ENCODE results near the gene OTOG.

OTOG gene, protein sequence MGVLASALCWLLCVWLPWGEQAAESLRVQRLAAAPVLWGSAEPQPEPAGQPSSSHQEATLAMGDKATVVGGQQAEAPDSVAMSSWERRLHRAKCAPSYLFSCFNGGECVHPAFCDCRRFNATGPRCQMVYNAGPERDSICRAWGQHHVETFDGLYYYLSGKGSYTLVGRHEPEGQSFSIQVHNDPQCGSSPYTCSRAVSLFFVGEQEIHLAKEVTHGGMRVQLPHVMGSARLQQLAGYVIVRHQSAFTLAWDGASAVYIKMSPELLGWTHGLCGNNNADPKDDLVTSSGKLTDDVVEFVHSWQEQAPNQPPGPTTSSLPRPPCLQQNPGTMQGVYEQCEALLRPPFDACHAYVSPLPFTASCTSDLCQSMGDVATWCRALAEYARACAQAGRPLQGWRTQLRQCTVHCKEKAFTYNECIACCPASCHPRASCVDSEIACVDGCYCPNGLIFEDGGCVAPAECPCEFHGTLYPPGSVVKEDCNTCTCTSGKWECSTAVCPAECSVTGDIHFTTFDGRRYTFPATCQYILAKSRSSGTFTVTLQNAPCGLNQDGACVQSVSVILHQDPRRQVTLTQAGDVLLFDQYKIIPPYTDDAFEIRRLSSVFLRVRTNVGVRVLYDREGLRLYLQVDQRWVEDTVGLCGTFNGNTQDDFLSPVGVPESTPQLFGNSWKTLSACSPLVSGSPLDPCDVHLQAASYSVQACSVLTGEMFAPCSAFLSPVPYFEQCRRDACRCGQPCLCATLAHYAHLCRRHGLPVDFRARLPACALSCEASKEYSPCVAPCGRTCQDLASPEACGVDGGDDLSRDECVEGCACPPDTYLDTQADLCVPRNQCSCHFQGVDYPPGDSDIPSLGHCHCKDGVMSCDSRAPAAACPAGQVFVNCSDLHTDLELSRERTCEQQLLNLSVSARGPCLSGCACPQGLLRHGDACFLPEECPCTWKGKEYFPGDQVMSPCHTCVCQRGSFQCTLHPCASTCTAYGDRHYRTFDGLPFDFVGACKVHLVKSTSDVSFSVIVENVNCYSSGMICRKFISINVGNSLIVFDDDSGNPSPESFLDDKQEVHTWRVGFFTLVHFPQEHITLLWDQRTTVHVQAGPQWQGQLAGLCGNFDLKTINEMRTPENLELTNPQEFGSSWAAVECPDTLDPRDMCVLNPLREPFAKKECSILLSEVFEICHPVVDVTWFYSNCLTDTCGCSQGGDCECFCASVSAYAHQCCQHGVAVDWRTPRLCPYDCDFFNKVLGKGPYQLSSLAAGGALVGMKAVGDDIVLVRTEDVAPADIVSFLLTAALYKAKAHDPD (N-terminal part only)

GRCh38 chr11:17547051-17547577, at the start of gene OTOG:
TSS of gene OTOG (plus strand) at chr11:17547259. CDS start at chr11:17547373, 114 bp downstream.
- no peak for DNase-seq

DNA sequence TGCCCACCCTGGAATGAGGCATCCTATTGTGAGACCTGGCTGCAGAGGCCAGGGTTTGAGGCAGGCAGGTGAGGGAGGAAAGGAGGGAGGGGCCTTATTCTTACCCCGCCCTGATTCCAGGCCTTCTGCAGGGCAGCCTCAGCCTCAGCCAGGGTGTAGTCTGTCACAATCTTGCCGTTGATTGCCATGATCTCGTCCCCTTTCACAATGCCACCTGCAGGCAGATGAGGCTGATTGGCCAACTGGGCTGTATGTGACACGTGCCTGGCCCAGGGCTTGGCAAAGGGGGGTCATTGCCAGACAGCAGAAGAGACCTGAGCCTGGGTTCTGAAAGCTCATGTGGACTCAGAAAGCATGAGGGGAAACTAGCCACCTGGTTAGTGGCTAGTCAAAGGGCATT, 49.0 kb upstream of the OTOG start:
- DNase-seq: peak; percentile 71 to 83

DNA sequence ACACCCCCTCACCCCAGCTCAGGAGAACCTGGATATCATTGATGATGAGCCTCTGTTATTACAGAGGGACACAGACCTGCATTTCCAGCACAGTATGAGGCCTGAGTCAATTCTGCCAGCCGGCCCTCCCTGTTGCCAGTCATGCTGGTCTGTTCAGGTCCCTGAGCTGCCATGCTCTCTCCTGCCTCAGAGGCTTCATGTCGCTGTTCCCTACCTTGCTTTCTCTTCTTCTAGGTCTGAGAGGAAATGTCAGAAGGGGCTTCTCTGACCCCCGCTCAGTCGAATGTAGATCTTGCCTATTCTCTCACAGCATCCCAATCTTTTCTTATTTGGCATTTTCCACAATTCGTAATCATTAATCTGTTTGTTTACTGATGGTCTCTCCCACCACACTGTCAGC, 48.6 kb upstream of the OTOG start:
- DNase-seq: no peak

DNA sequence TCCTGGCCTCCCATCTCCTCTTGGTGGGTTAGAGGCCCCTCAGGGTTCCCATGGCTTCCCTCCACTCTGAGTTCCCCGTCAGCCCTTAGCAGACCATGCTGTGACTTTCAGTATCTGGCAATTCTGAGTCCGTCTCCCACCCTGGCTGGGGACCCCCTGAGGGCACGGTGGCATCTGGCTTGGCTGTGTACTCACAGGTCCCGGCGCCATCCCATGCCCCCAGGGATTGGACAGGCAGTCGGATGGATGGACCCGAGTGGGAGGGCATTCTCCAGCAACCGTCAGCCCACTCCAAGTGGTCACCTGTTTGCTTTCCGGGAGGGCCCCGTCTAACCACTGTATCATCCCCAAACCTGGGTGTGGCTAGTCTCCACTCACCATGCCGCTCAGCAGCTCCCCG, 46.4 kb upstream of the OTOG start:
- no peak for DNase-seq

- no peak for DNase-seq
Observed at GRCh38 chr11:17502630-17503029, 44.4 kb upstream of the OTOG start.

DNA sequence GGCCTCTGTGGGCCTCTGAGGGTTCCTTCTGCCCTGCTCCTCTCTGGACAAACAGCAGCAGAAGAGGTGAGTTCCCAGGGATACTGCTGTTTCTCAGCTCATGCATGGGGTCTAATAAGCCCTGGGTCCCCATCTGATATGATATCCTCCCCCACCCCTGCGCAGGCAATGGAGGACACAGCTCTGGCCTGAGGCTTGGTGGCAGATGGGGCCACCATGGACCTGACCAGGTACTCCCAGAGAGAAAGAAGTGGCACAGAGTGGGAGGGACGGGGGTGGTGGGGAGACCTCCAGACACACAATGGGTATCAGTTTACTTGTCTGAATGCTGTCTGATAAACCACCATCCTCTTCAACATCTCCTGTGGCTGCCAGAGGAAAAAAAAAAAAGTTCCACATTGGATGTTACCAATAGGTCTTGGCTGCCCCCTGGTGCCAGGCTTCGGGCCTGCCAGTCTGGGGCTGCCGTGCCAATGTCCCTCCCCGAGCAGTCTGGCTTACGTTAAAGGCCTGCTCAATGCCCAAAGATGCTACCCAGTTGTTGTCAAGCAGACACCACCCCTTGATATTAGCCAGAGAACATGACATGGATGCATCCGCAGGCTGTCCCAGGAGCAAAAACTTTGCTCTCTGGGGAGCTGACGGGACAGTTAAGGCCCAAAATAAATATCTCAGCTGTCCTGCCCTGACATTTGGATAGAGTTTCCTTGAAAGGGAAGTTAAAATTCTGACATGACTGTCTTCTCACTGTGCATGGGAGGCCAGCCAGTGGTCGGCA, 42.5 kb upstream of the OTOG start:
- peak; percentile 75 to 87 for DNase-seq

DNA sequence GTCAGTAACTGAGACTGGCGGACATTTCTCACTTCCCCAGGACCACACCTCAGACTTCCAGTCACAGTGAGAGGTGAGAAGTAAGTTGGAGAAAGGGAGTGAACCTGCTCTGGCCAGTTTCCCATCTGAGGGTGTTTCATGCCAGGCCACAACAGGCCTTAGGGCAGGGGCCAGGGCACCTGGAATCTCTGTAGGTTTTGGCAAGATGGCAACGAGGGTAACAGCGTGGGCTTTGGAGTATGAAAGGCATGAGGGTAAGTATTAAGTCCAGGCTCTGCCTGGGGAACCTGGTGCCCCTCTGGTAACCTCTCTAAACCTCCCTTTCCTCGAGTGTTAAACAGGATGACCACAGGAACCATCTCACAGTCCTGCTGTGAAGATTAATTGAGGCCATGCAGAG, 41.9 kb upstream of the OTOG start:
- no peak for DNase-seq

GRCh38 chr11:17506314-17506713, 40.7 kb upstream of the OTOG start:
- no peak for DNase-seq

DNA sequence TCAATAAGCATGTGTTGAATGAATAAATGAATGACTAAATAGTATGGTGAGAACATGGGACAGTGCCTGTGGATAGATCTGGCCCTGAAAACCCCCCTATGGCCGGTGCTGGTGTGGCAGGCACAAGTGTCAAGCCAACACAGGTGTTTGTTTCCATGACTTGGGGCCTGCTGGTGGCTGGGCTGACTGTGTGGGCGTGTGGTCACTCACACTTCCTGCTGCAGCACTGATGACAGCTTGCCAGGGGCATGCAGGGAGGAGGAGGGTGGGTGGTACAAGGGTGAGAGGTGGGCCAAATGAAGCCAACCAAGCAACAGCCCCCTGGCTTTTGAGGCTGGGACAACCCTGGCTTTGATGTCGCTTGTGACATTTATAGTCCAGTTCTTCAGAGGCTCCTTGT, 40.1 kb upstream of the OTOG start:
- DNase-seq: no peak

- no peak for DNase-seq
Observed at GRCh38 chr11:17507773-17508172, 39.3 kb upstream of the OTOG start.

GRCh38 chr11:17508306-17508705, 38.8 kb upstream of the OTOG start:
- DNase-seq: no peak

GRCh38 chr11:17508791-17509190, 38.3 kb upstream of the OTOG start:
- no peak for DNase-seq

DNA sequence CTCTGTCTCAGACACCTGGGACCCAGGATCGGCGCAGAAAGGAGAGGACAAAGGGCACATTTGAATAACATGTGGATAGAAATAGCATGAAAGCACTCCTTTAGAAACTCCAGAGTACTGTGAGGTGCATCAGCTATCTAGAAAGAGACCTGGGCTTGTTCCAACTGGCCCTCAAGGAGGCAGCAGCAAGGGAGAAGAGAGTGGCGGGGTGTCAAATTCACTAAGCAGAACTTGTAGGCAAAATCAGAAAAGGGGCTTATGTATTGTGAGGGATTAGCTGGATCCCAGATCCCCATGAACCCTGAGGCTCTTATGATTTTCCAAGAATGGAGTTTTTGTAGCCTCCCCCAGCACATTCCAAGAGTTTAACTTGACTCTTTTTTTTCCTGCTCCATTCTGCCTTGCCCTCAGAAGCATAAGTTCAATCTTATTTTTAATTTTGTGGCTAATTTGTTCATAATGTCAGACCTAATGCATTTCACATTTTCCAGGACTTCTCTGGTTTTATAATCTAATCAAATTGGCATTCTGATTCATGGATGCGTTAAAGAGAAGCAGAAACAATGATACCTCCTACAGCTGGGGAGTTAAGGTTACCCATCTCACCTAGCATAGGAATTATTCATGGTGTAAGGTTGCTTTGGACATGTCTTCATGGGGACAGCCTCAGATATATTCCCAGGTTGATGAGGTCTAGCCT, 36.4 kb upstream of the OTOG start:
- no peak for DNase-seq

- no peak for DNase-seq
Observed at GRCh38 chr11:17511571-17511970, 35.5 kb upstream of the OTOG start.

DNA sequence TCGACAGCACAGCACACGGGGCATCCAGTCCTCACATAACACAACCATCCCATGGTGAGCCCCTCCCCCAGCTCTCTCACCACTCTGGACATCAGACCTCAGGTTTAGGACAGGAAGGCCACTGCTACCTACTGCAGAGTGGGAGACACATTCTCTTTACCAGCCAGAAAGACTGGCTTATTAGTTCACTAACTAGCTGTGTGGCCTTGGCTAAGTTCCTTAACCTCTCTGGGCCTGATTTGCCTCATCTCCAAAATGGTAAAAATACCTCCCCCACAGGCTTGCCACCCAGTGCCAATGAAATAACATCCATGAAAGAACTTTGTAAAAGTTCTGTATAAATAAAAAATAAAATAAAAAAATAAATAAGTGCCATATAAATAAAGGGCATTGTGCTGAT, 35.0 kb upstream of the OTOG start:
- no peak for DNase-seq

- no peak for DNase-seq
Observed at GRCh38 chr11:17513853-17514252, 33.2 kb upstream of the OTOG start.

DNA sequence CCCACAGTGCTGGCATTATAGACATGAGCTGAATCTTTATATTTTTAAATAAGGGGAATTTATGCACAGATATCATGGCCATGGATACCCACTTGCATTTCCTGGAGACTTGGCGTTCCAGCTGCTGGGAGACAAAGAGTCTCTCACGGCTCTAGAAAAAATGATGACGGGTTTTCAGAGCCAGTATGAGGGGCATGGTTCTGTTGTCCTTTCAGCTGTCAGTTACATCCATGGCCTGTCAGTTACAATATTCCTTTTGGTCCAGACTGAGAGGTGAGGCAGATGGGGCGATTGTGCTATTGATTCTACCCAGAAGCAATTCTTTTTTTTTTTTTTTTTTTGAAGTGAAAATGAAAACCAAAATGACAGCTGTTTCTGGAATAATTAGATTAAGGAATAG, 32.6 kb upstream of the OTOG start:
- DNase-seq: no peak

DNA sequence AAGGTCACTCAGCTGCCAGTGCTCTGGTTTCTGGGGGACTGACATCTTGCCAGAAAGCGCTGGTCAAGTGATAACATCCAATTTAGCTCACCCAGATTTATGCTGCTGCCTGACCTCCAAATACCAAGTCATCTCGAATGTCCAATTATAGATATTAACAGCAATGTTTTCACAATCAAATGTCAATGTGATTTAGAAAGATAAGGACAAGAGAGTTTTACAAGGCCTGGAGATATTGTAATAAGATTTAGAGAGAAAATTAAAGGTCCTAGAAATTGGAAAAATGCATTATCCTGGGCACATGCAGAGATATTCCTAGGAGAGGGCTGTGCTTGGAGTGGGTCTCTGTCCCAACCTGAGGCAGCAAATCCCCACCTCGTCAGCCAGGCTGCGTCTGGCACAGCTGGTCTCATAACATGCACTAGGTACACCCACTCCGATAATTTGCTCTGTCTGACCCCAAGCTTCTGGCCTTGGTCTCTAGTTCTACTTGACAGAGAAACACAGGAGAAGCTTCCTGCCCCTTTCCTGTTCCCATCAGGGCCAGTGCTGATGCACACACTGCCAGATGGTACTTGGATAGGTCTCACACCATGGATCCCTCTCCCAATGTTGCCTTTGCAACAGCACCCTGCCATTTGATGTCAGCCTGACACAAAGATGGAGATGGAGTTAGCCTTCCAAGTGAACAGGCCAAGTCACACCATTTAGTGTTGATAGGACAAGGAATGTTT, 31.4 kb upstream of the OTOG start:
- no peak for DNase-seq

- DNase-seq: no peak
Observed at GRCh38 chr11:17516551-17517150, 30.4 kb upstream of the OTOG start.

GRCh38 chr11:17517186-17517585, 29.9 kb upstream of the OTOG start:
- DNase-seq: no peak

Data from NCI-H187 (cell line).